Neural progenitor cell (in vitro differentiated cells): ENCODE data around the gene VAV1.

Experiments used
- EZH2 ChIP-seq: fragments of 200-600 bp; sonication (generic); IDR thresholded peaks from 2 replicates; pipeline ENCODE4 v1.6.1; 2017; ENCODE audit warnings: antibody characterized with exemption, mild to moderate bottlenecking, moderate library complexity
- EZH2phosphoT487 ChIP-seq: fragments of 200-600 bp; sonication (generic); IDR thresholded peaks from 2 replicates; pipeline ENCODE4 v1.6.1; 2017; ENCODE audit warnings: antibody characterized with exemption

DNA sequence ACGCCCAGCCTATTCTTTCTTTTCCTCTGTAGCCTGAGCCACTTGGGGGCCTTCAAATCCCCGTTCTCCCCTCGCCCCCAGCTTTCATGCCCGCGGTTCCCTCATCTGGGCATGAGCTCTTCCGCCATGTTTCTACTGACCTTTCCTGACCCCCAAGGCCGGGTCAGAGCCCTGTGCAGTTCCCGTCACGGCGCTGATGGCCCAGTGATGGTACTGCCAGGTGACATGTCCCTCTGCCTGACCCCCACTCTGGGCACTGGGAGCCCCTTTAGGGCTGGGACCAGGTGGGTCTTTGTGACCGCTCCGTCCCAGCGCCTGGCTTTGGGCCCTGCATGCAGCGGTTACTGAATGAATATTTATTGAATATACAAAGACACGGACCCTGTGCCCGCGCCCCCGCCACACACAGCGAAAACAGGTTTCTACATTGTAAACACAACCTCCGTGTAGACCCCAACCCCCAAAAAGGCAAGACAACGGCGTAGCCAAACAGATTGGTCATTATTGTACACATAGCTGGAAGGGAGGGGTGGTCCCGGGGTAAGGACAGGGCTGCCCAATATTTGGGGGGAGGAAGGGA lies 42.8 kb upstream of the VAV1 start:
- TF ChIP-seq EZH2phosphoT487 (no peak), EZH2 (no peak)
